Effector CD8-positive, alpha-beta T cell (primary cell): Measurements from ENCODE around the gene B3GALT6.
A peak's percentile ranks its signal among the peaks of the same experiment; 100 is the strongest.

Source experiments
- DNase-seq: peaks from one replicate; lab custom pipeline; 2025; lab: John Stamatoyannopoulos, UW

The B3GALT6 gene

GRCh38 chr1:1200876-1201810 lies 30.9 kb upstream of the B3GALT6 start:
- peak; percentile 80 for DNase-seq

GRCh38 chr1:1202831-1203560 lies 29.0 kb upstream of the B3GALT6 start:
- no peak for DNase-seq

- DNase-seq = no peak
Measured at GRCh38 chr1:1203561-1204424, 28.2 kb upstream of the B3GALT6 start.

- no peak for DNase-seq
Measured at GRCh38 chr1:1204425-1204920, 27.6 kb upstream of the B3GALT6 start.

- no peak for DNase-seq
Measured at GRCh38 chr1:1204998-1205768, 26.9 kb upstream of the B3GALT6 start.

GRCh38 chr1:1205769-1206375 lies 26.2 kb upstream of the B3GALT6 start:
- DNase-seq = no peak

GRCh38 chr1:1206376-1206965 lies 25.6 kb upstream of the B3GALT6 start, which contains the start of gene TNFRSF18:
Gene TNFRSF18, minus strand, starts transcription at chr1:1206592. Its CDS starts 21 bp downstream, at chr1:1206571.
- DNase-seq = no peak

GRCh38 chr1:1206966-1207531 lies 25.0 kb upstream of the B3GALT6 start:
- no peak for DNase-seq

GRCh38 chr1:1207571-1207892 lies 24.5 kb upstream of the B3GALT6 start:
- DNase-seq = no peak

- DNase-seq = no peak
Measured at GRCh38 chr1:1208713-1209433, 23.2 kb upstream of the B3GALT6 start.

- DNase-seq = no peak
Measured at GRCh38 chr1:1210726-1211540, 21.1 kb upstream of the B3GALT6 start.

- no peak for DNase-seq
Measured at GRCh38 chr1:1211541-1212441, 20.2 kb upstream of the B3GALT6 start.

- no peak for DNase-seq
Measured at GRCh38 chr1:1212780-1213344, 19.2 kb upstream of the B3GALT6 start.

- DNase-seq = no peak
Measured at GRCh38 chr1:1213345-1214265, 18.4 kb upstream of the B3GALT6 start, which contains the start of gene TNFRSF4. Gene TNFRSF4, minus strand, starts transcription at chr1:1214153. Its CDS starts 26 bp downstream, at chr1:1214127.

GRCh38 chr1:1215080-1215676 lies 16.9 kb upstream of the B3GALT6 start:
- no peak for DNase-seq
